ENCODE results near the gene WFDC2. TPM values are rescaled to one million over a fixed set of nuclear protein-coding genes. Genes with fewer than 3 reads are reported as not detected.

The WFDC2 gene
- total RNA-seq, 1 donor from 2014 or later, result not detected

GRCh38 chr20:45495501-45495941 lies 26.0 kb downstream of the WFDC2 start:
- no peak for DNase-seq (ENCODE audit: low read depth)

- no peak for DNase-seq (ENCODE audit: low read depth)
These were observed 26.6 kb downstream of the WFDC2 start for GRCh38 chr20:45496166-45496565.

- DNase-seq (ENCODE audit: low read depth), result no peak
These were observed 28.5 kb downstream of the WFDC2 start for GRCh38 chr20:45497971-45498494.

GRCh38 chr20:45500022-45500421 lies 30.5 kb downstream of the WFDC2 start:
- no peak for DNase-seq (ENCODE audit: low read depth)

- no peak for DNase-seq (ENCODE audit: low read depth)
These were observed 32.0 kb downstream of the WFDC2 start for GRCh38 chr20:45501600-45501999.

GRCh38 chr20:45502561-45502960 lies 33.0 kb downstream of the WFDC2 start:
- no peak for DNase-seq (ENCODE audit: low read depth)

- no peak for DNase-seq (ENCODE audit: low read depth)
These were observed 33.9 kb downstream of the WFDC2 start for GRCh38 chr20:45503403-45503802.

- DNase-seq (ENCODE audit: low read depth), result no peak
These were observed 36.8 kb downstream of the WFDC2 start for GRCh38 chr20:45506398-45506797.

GRCh38 chr20:45507011-45507820 lies 37.7 kb downstream of the WFDC2 start:
- DNase-seq (ENCODE audit: low read depth), result peak; percentile 2

GRCh38 chr20:45508068-45508886 lies 38.7 kb downstream of the WFDC2 start:
- DNase-seq (ENCODE audit: low read depth), result no peak

GRCh38 chr20:45509091-45509490 lies 39.5 kb downstream of the WFDC2 start:
- no peak for DNase-seq (ENCODE audit: low read depth)

- no peak for DNase-seq (ENCODE audit: low read depth)
These were observed 40.8 kb downstream of the WFDC2 start for GRCh38 chr20:45510242-45510862.

- no peak for DNase-seq (ENCODE audit: low read depth)
These were observed 45.8 kb downstream of the WFDC2 start, which contains the start of gene SPINT3 for GRCh38 chr20:45515147-45515913. Gene SPINT3 (minus strand): TSS chr20:45515622. CDS start chr20:45515608, 14 bp downstream.

GRCh38 chr20:45518282-45518681 lies 48.7 kb downstream of the WFDC2 start:
- no peak for DNase-seq (ENCODE audit: low read depth)

GRCh38 chr20:45523821-45524220 lies 54.3 kb downstream of the WFDC2 start:
- no peak for DNase-seq (ENCODE audit: low read depth)

- DNase-seq (ENCODE audit: low read depth), result no peak
These were observed 57.7 kb downstream of the WFDC2 start for GRCh38 chr20:45527294-45527693.

Measured in myocyte (in vitro differentiated cells).